ENCODE data around the gene STK35.

STK35 gene

DNA sequence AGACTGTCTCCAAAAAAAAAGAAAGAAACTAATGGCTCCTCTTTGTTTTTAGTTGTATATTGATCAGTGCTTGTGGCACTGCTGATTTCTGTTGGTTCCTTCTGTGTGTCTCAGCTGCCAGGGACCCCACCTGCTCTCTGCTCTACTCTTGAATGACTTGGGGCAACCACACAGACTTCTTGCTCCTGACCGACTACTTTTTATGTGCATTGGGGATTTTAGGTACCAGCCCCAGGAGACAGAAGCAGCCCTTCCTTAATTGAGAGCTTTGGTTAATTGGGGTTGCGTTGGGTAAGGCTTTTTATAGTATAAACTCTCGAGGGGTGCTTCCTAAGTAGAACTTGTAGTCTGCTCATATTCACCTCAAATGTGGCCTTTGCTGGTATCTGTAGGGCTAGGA, 6.9 kb downstream of the STK35 start:
- no peak for DNase-seq (ENCODE audit: low read depth)

DNA sequence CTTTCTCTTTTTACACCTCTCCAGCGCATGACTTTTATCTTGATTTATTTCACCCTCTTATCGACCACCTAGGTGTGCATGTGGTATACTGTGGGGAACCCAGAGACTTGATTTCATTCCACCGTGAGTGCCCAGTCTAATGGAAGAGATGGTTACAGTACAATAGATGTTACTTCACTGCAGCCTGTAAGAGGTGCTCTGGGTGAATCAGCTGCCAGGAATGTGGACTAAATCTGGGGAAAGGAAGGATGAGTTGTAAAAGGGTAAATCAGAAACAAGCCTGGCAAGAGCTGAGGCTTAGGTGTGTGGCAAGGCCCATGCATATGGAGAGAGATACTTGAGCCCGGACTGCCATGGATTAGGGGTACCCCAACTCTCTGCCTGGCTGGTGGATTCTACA, 7.4 kb downstream of the STK35 start:
- no peak for DNase-seq (ENCODE audit: low read depth)

- no peak for DNase-seq (ENCODE audit: low read depth)
These were observed 8.0 kb downstream of the STK35 start for GRCh38 chr20:2109425-2110210.

GRCh38 chr20:2112910-2113309, 11.3 kb downstream of the STK35 start:
- no peak for DNase-seq (ENCODE audit: low read depth)

- DNase-seq (ENCODE audit: low read depth), result no peak
These were observed 12.7 kb downstream of the STK35 start for GRCh38 chr20:2114127-2114959.

DNA sequence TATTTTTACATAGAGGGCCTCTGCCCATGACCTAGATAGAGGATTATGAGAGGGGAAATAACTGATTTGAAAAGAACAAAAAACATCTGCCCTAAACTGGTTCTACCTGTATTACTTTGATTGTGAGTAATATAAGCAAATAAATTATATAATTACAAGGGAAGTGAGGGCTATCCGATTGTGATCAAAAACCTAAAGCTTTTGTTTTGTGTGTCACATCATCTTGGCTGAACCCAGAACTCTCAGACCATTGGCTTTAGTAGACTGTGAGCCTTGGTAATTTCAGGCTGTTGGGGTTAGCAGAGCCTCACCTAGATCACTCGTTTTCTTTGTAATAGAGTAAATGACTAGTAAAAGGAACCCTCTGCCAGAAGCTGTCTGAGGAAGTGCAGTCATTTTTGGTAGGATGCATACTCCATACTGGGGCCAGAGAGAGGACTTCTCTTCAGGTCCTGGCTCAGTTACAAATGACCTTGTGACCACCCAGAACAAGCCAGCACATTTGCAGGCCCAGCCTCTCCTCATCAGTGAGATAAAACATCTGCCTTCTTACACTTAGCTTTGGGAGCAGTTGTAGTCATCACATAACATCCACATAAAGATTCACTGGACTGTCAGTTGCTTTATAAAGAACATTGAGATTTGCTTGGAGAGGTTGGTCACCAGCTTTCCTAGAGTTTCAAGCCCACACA, 13.5 kb downstream of the STK35 start:
- DNase-seq (ENCODE audit: low read depth), result no peak

GRCh38 chr20:2116170-2116940, 14.7 kb downstream of the STK35 start:
- no peak for DNase-seq (ENCODE audit: low read depth)

GRCh38 chr20:2118783-2119182, 17.2 kb downstream of the STK35 start:
- no peak for DNase-seq (ENCODE audit: low read depth)

GRCh38 chr20:2122936-2123335, 21.3 kb downstream of the STK35 start:
- no peak for DNase-seq (ENCODE audit: low read depth)

DNA sequence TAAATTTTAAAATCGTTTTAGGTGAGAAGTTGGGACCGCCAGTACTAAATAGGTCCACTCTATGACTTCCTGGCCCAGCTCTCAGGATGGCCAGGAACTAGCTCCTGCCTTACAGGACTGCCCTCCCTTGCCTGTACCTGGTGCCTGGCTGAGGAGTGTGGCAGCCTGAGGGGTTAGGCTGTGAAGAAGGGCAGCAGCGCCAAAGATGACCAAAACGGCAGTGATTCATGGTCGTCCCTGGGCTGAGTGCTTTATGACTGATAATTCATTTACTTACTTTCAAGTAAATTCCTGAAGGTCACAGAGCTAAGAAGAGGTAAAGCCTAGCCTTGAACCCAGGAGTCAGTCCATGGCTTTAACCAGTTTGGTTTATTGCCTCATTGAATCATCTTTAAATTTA, 22.1 kb downstream of the STK35 start:
- DNase-seq (ENCODE audit: low read depth), result no peak

- no peak for DNase-seq (ENCODE audit: low read depth)
These were observed 23.1 kb downstream of the STK35 start for GRCh38 chr20:2124564-2125213.

- no peak for DNase-seq (ENCODE audit: low read depth)
These were observed 24.0 kb downstream of the STK35 start for GRCh38 chr20:2125474-2126112.

GRCh38 chr20:2127238-2127637, 25.6 kb downstream of the STK35 start:
- DNase-seq (ENCODE audit: low read depth), result no peak

GRCh38 chr20:2128542-2128941, 26.9 kb downstream of the STK35 start:
- no peak for DNase-seq (ENCODE audit: low read depth)

GRCh38 chr20:2130062-2130591, 28.5 kb downstream of the STK35 start:
- DNase-seq (ENCODE audit: low read depth), result no peak

DNA sequence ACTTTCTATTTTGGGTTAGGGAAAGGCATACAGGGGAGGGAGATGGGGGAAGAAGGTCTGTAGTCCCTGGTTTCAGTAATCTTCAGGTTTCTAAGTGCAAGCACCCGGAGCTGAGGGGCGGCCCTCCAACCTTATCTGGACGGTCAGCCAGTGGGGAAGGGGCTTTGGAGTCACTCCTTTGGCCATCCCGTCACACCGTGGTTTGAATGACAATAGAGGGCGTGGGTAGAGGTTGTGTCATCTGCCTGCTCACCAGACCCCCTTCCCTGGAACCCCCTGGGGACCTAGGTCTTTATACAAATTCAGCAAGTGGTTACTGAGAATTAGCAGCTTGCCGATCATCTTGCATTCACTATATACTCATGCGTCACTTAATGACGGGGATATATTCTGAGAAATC, 29.1 kb downstream of the STK35 start:
- DNase-seq (ENCODE audit: low read depth), result no peak

GRCh38 chr20:2131366-2131765, 29.7 kb downstream of the STK35 start:
- no peak for DNase-seq (ENCODE audit: low read depth)

- no peak for DNase-seq (ENCODE audit: low read depth)
These were observed 30.9 kb downstream of the STK35 start for GRCh38 chr20:2132461-2132901.

- DNase-seq (ENCODE audit: low read depth), result no peak
These were observed 31.9 kb downstream of the STK35 start for GRCh38 chr20:2133318-2134183.

DNA sequence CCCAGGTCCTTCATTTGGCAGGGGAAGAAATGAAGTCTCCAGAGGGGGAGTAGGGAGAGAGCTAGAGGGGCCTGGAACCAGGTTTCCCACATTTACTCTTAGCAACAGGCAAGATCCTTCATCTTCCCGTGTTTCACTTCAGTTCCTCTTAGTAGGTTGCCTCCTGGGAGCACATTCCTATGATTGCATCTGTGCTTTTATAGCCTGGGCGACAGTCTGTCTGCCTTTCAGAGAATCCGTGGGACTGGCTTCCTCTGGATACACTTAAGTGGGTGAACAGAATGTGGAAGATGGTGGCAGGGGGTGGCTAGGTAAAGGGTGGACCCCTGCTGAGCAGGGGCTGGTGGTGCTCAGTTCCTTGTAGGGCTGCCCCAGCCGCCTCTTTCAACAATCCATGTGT, 33.4 kb downstream of the STK35 start:
- DNase-seq (ENCODE audit: low read depth), result no peak
